ENCODE measurements around the gene LRRC63. TPM values are rescaled to one million over a fixed set of nuclear protein-coding genes. Genes with fewer than 3 reads are reported as not detected.

Gene LRRC63
- total RNA-seq, 1 experiment from 2014 or later: 0.38 TPM

GRCh38 chr13:46169758-46170157 is 42.0 kb upstream of the LRRC63 start:
- Mint-ChIP-seq H3K4me1 (ENCODE audit: low read depth, unreplicated experiment) (peaks cover 19% of the 10 kb centered on the region), H3K36me3 (ENCODE audit: insufficient read depth, unreplicated experiment) (peaks cover 9% of the 10 kb centered on the region), H3K4me3 (ENCODE audit: low read depth, unreplicated experiment) (no peak overlapping the region), H3K27me3 (ENCODE audit: unreplicated experiment) (no peaks in the 10 kb centered on the region), H3K9me3 (ENCODE audit: low read depth, unreplicated experiment) (no peaks in the 10 kb centered on the region), H3K27ac (ENCODE audit: unreplicated experiment) (no peak overlapping the region)
- TF ChIP-seq CTCF (IDR thresholded peaks at IDR 0.05; ENCODE audit: unreplicated experiment): no peak
- intact Hi-C loops (cut with micrococcal nuclease; ENCODE audit: unreplicated experiment): no loop called here
- no peak for DNase-seq
- BruUV-seq (replicated peaks): no TSS peak
- CTCF ChIA-PET: no interaction called here

GRCh38 chr13:46170268-46170667 is 41.5 kb upstream of the LRRC63 start:
- H3K4me1 Mint-ChIP-seq (ENCODE audit: low read depth, unreplicated experiment): peaks cover 17% of the 10 kb centered on the region
- no peak overlapping the region for H3K4me3 Mint-ChIP-seq (ENCODE audit: low read depth, unreplicated experiment)
- no peak for DNase-seq
- no peaks in the 10 kb centered on the region for H3K9me3 Mint-ChIP-seq (ENCODE audit: low read depth, unreplicated experiment)
- intact Hi-C loops (cut with micrococcal nuclease; ENCODE audit: unreplicated experiment): no loop called here
- H3K36me3 Mint-ChIP-seq (ENCODE audit: insufficient read depth, unreplicated experiment): peaks cover 9% of the 10 kb centered on the region
- no peak for TF ChIP-seq CTCF (IDR thresholded peaks at IDR 0.05; ENCODE audit: unreplicated experiment)
- BruUV-seq (replicated peaks): no TSS peak
- H3K27me3 Mint-ChIP-seq (ENCODE audit: unreplicated experiment): no peaks in the 10 kb centered on the region
- CTCF ChIA-PET: no interaction called here
- no peak overlapping the region for H3K27ac Mint-ChIP-seq (ENCODE audit: unreplicated experiment)

GRCh38 chr13:46170687-46171086 is 41.0 kb upstream of the LRRC63 start:
- H3K4me3 Mint-ChIP-seq (ENCODE audit: low read depth, unreplicated experiment): no peak overlapping the region
- H3K36me3 Mint-ChIP-seq (ENCODE audit: insufficient read depth, unreplicated experiment): peaks cover 9% of the 10 kb centered on the region
- H3K27ac Mint-ChIP-seq (ENCODE audit: unreplicated experiment): no peak overlapping the region
- H3K9me3 Mint-ChIP-seq (ENCODE audit: low read depth, unreplicated experiment): no peaks in the 10 kb centered on the region
- no peaks in the 10 kb centered on the region for H3K27me3 Mint-ChIP-seq (ENCODE audit: unreplicated experiment)
- intact Hi-C loops (cut with micrococcal nuclease; ENCODE audit: unreplicated experiment): no loop called here
- H3K4me1 Mint-ChIP-seq (ENCODE audit: low read depth, unreplicated experiment): peaks cover 17% of the 10 kb centered on the region
- DNase-seq: no peak
- BruUV-seq (replicated peaks): no TSS peak
- no peak for TF ChIP-seq CTCF (IDR thresholded peaks at IDR 0.05; ENCODE audit: unreplicated experiment)
- CTCF ChIA-PET: no interaction called here

GRCh38 chr13:46171217-46171616 is 40.5 kb upstream of the LRRC63 start:
- BruUV-seq (replicated peaks): no TSS peak
- TF ChIP-seq CTCF (IDR thresholded peaks at IDR 0.05; ENCODE audit: unreplicated experiment): no peak
- DNase-seq: no peak
- Mint-ChIP-seq H3K27me3 (ENCODE audit: unreplicated experiment) (no peaks in the 10 kb centered on the region), H3K36me3 (ENCODE audit: insufficient read depth, unreplicated experiment) (peaks cover 9% of the 10 kb centered on the region), H3K4me3 (ENCODE audit: low read depth, unreplicated experiment) (no peak overlapping the region), H3K9me3 (ENCODE audit: low read depth, unreplicated experiment) (no peaks in the 10 kb centered on the region), H3K27ac (ENCODE audit: unreplicated experiment) (no peak overlapping the region), H3K4me1 (ENCODE audit: low read depth, unreplicated experiment) (peaks cover 17% of the 10 kb centered on the region)
- CTCF ChIA-PET: interaction anchor here (0.6 kb wide), 1 partner anchor 846 kb away, joined by 6 read pairs; no protein-coding TSS in a partner anchor
- intact Hi-C loops (cut with micrococcal nuclease; ENCODE audit: unreplicated experiment): no loop called here

Data from Calu3 (cell line).